SK-N-SH (cell line): ENCODE results near the gene TP53I13. TPM values are rescaled to one million over a fixed set of nuclear protein-coding genes. Genes with fewer than 3 reads are reported as not detected.

Experiments used
- CHD2 ChIP-seq: fragments of 150-350 bp; IDR thresholded peaks from 2 replicates; pipeline ENCODE4 v1.6.1; 2018; ENCODE audit warnings: low read length; ENCODE audit not compliant: partially characterized antibody
- EP300 ChIP-seq, 2 experiments: IDR thresholded peaks; 2 replicates each; pipeline versions ENCODE4 v1.4.0 to v1.6.1; 2012; ENCODE audit warnings: borderline replicate concordance in 1 of 2, low read depth in 1 of 2, low read length in 1 of 2
- FOSL2 ChIP-seq: IDR thresholded peaks from 2 replicates; pipeline ENCODE4 v1.4.0; 2012; ENCODE audit warnings: low read depth, mild to moderate bottlenecking, moderate library complexity, borderline replicate concordance
- FOXJ3 ChIP-seq: sonication (generic); formaldehyde crosslinking; IDR thresholded peaks from 2 replicates; pipeline ENCODE4 v1.5.1; 2020; ENCODE audit warnings: mild to moderate bottlenecking, missing genetic modification reagents
- GABPA ChIP-seq: IDR thresholded peaks from 2 replicates; pipeline ENCODE4 v1.4.0; 2012; ENCODE audit warnings: low read depth, mild to moderate bottlenecking
- IRF3 ChIP-seq: fragments of 150-350 bp; IDR thresholded peaks from 2 replicates; pipeline ENCODE4 v1.6.1; 2016; ENCODE audit warnings: mild to moderate bottlenecking, low read depth, low read length
- JUND ChIP-seq: IDR thresholded peaks from 2 replicates; pipeline ENCODE4 v1.4.0; 2012
- MAX ChIP-seq: IDR thresholded peaks from 2 replicates; pipeline ENCODE4 v1.4.0; 2012; ENCODE audit warnings: low read depth
- NFIC ChIP-seq: IDR thresholded peaks from 2 replicates; pipeline ENCODE4 v1.4.0; 2012; ENCODE audit warnings: borderline replicate concordance
- PBX3 ChIP-seq: IDR thresholded peaks from 2 replicates; pipeline ENCODE4; 2012
- RAD21 ChIP-seq: IDR thresholded peaks from 2 replicates; pipeline ENCODE4 v1.6.1; 2012; ENCODE audit warnings: mild to moderate bottlenecking, low read length
- REST ChIP-seq: IDR thresholded peaks from 2 replicates; pipeline ENCODE4 v1.6.1; 2012; ENCODE audit warnings: mild to moderate bottlenecking, low read depth, low read length, moderate library complexity
- RXRA ChIP-seq: IDR thresholded peaks from 2 replicates; pipeline ENCODE4 v1.4.0; 2012; ENCODE audit warnings: low read depth, mild to moderate bottlenecking, borderline replicate concordance
- TCF12 ChIP-seq: IDR thresholded peaks from 2 replicates; pipeline ENCODE4 v1.4.0; 2012
- TEAD4 ChIP-seq: IDR thresholded peaks from 2 replicates; pipeline ENCODE4 v1.4.0; 2012; ENCODE audit warnings: mild to moderate bottlenecking, borderline replicate concordance; ENCODE audit not compliant: insufficient read depth
- YY1 ChIP-seq: IDR thresholded peaks from 2 replicates; pipeline ENCODE4 v1.4.0; 2012; ENCODE audit warnings: low read depth, mild to moderate bottlenecking
- polyA plus RNA-seq, 3 experiments: library from polyadenylated mRNA; depleted of rRNA; stranded (reverse); fragments of >200 nt; gene quantifications; 2 replicates each; pipeline ENCODE4 v1.2.3, GENCODE V29; 2012
- TF ChIP-seq, protein P1 (sequence below): fragments of 200-600 bp; sonication (generic); IDR thresholded peaks from 2 replicates; pipeline ENCODE4 v1.6.1; 2017; ENCODE audit warnings: antibody characterized with exemption, mild to moderate bottlenecking, moderate library complexity

The TP53I13 gene
- polyA plus RNA-seq, 1 of the 3 experiments (the other 2 are of a cell fraction) = 39.2 TPM

DNA sequence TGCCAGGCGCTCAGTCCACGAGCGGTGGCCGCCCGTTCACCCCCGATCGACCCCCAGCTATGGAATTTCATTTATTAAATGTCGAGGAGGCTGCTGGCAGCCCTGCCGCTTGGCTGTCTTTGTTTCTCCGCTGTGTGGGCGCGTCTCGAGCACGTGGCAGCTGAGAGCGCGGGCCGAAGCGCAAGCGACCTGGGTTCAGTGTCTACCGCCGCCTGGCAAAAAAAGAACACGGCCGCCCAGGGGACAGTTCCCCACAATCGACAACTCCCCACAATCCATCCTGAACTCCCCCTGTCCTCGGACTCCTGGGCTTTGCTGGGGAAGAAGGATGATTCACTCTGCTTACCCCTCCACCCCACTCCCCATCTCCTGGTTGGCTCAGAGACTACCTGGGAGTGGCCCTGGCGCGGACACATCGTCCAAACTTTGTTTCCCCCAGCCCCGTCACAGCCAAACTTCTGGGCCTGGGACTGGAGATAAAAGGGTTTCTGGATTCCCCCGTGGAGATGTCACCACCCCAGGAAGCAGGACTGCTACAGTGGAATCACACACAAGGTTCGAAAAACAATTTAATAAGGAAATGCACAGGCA, 22.7 kb downstream of the TP53I13 start (continued):
- TF ChIP-seq REST (no peak), MAX (peak; percentile 98), CHD2 (no peak), IRF3 (no peak), RXRA (no peak), TEAD4 (0 out of 2 replicates have a peak, but pooled peaks have one; percentile 2), YY1 (no peak), EP300 (IDR thresholded peaks at IDR 0.05; ENCODE audit: borderline replicate concordance in 1 of 2, low read depth in 1 of 2, low read length in 1 of 2) (no peak), NFIC (peak; percentile 15; the same call in 1 of the 2 replicates), PBX3 (no peak), FOXJ3 (CRISPR knock-in tag) (no peak), FOSL2 (peak; percentile 46; the same call in 1 of the 2 replicates), JUND (no peak), GABPA (no peak), RAD21 (no peak), TCF12 (peak; percentile 2)
- TF ChIP-seq, protein P1, sequence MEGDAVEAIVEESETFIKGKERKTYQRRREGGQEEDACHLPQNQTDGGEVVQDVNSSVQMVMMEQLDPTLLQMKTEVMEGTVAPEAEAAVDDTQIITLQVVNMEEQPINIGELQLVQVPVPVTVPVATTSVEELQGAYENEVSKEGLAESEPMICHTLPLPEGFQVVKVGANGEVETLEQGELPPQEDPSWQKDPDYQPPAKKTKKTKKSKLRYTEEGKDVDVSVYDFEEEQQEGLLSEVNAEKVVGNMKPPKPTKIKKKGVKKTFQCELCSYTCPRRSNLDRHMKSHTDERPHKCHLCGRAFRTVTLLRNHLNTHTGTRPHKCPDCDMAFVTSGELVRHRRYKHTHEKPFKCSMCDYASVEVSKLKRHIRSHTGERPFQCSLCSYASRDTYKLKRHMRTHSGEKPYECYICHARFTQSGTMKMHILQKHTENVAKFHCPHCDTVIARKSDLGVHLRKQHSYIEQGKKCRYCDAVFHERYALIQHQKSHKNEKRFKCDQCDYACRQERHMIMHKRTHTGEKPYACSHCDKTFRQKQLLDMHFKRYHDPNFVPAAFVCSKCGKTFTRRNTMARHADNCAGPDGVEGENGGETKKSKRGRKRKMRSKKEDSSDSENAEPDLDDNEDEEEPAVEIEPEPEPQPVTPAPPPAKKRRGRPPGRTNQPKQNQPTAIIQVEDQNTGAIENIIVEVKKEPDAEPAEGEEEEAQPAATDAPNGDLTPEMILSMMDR = no peak
